Smooth muscle cell (in vitro differentiated cells): Measurements from ENCODE around the gene RAX. TPM values are rescaled to one million over a fixed set of nuclear protein-coding genes. Genes with fewer than 3 reads are reported as not detected.

ENCODE experiments used
- DNase-seq: peaks from one replicate; lab custom pipeline; 2025; ENCODE audit not compliant: unreplicated experiment; lab: John Stamatoyannopoulos, UW
- H2AFZ ChIP-seq: fragments of 200-600 bp; sonication (generic); 2 replicates; pipeline ENCODE4 v1.6.0; 2016; ENCODE audit warnings: antibody characterized with exemption, low read depth, mild to moderate bottlenecking
- H3F3A ChIP-seq: fragments of 200-600 bp; sonication (generic); 2 replicates; pipeline ENCODE4 v1.6.0; 2017; ENCODE audit warnings: antibody characterized with exemption, low read depth
- H3K27ac ChIP-seq: fragments of 200-600 bp; sonication (generic); 2 replicates; pipeline ENCODE4 v1.5.1; 2016; ENCODE audit warnings: low read depth, mild to moderate bottlenecking
- H3K27me3 ChIP-seq: fragments of 200-600 bp; sonication (generic); 2 replicates; pipeline ENCODE4 v1.6.1; 2016; ENCODE audit warnings: low read depth, mild to moderate bottlenecking
- H3K36me3 ChIP-seq: fragments of 200-600 bp; sonication (generic); 2 replicates; pipeline ENCODE4 v1.5.1; 2016; ENCODE audit warnings: low read depth
- H3K4me1 ChIP-seq: fragments of 200-600 bp; sonication (generic); 2 replicates; pipeline ENCODE4 v1.5.1; 2016; ENCODE audit warnings: low read depth
- H3K4me2 ChIP-seq: fragments of 200-600 bp; sonication (generic); 2 replicates; pipeline ENCODE4 v1.6.0; 2016; ENCODE audit warnings: mild to moderate bottlenecking
- H3K4me3 ChIP-seq: fragments of 200-600 bp; sonication (generic); 2 replicates; pipeline ENCODE4 v1.5.1; 2016; ENCODE audit warnings: mild to moderate bottlenecking
- H3K79me2 ChIP-seq: fragments of 200-600 bp; sonication (generic); 2 replicates; pipeline ENCODE4 v1.6.0; 2016; ENCODE audit warnings: low read depth, mild to moderate bottlenecking
- H3K9ac ChIP-seq: fragments of 200-600 bp; sonication (generic); 2 replicates; pipeline ENCODE4 v1.6.0; 2016; ENCODE audit warnings: low read depth
- H3K9me3 ChIP-seq: fragments of 200-600 bp; sonication (generic); replicated peaks from 2 replicates; pipeline ENCODE4 v1.5.1; 2016; ENCODE audit warnings: low read depth
- H4K20me1 ChIP-seq: fragments of 200-600 bp; sonication (generic); 2 replicates; pipeline ENCODE4 v1.6.0; 2016; ENCODE audit warnings: low read depth
- WGBS: methylation state at CpG from one replicate; pipeline ENCODE4 v1.1.7; 2016; ENCODE audit warnings: low lambda C conversion rate; 5-methylcytosine and 5-hydroxymethylcytosine counted together
- polyA plus RNA-seq: library from polyadenylated mRNA; unstranded; fragments of >200 nt; fragmentation: Nextera tagmentation; extraction: Ambion mirVana; gene quantifications from 2 replicates; pipeline ENCODE4 v1.2.1, GENCODE V29; 2016
- total RNA-seq: library from RNA; depleted of rRNA; stranded (reverse); fragments of >200 nt; gene quantifications from 2 replicates; pipeline ENCODE4 v1.2.3, GENCODE V29; 2014
- TF ChIP-seq, protein P1 (sequence below): fragments of 200-600 bp; sonication (generic); IDR thresholded peaks from 2 replicates; pipeline ENCODE4 v1.5.1; 2017; ENCODE audit warnings: borderline replicate concordance, mild to moderate bottlenecking, antibody characterized with exemption; ENCODE audit not compliant: insufficient read depth, poor library complexity, severe bottlenecking

RAX gene
- total and polyA plus RNA-seq, 2 experiments from 2014 or later, result not detected

- TF ChIP-seq, protein P1, sequence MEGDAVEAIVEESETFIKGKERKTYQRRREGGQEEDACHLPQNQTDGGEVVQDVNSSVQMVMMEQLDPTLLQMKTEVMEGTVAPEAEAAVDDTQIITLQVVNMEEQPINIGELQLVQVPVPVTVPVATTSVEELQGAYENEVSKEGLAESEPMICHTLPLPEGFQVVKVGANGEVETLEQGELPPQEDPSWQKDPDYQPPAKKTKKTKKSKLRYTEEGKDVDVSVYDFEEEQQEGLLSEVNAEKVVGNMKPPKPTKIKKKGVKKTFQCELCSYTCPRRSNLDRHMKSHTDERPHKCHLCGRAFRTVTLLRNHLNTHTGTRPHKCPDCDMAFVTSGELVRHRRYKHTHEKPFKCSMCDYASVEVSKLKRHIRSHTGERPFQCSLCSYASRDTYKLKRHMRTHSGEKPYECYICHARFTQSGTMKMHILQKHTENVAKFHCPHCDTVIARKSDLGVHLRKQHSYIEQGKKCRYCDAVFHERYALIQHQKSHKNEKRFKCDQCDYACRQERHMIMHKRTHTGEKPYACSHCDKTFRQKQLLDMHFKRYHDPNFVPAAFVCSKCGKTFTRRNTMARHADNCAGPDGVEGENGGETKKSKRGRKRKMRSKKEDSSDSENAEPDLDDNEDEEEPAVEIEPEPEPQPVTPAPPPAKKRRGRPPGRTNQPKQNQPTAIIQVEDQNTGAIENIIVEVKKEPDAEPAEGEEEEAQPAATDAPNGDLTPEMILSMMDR, result no peak
- Histone ChIP-seq H3K4me1 (peaks cover 20% of the 10 kb centered on the region), H3K27ac (no peak overlapping the region), H3K79me2 (no peaks in the 10 kb centered on the region), H3K9ac (no peak overlapping the region), H2AFZ (no peak overlapping the region), H3F3A (no peaks in the 10 kb centered on the region), H3K27me3 (no peaks in the 10 kb centered on the region), H3K36me3 (no peaks in the 10 kb centered on the region), H4K20me1 (no peaks in the 10 kb centered on the region), H3K4me3 (no peak overlapping the region), H3K4me2 (no peak overlapping the region), H3K9me3 (no peaks in the 10 kb centered on the region)
- DNase-seq, result no peak
- whole genome bisulfite sequencing, result 64% methylated on average over 1 of the region's 1 CpG
Observed at GRCh38 chr18:59279722-59280121, 6.5 kb upstream of the RAX start.

DNA sequence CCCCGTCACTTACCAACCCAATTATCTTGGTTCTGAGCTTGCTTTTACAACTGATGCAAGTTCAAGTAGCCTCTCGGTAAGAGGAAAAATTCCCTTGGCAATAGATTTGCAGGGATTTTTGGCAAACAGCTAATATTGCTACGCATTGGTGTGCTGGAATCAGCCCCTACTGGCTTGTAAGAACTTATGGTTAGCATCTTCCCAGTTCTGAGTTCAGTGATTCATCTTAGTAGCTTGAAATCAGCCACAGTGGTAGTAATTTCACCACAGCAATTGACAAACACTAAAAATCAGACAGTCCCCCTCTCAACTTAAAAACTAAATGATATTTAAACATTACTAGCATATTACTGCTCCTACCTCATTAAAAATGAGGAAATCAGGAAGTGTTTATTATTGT, 5.9 kb upstream of the RAX start:
- H3K36me3 ChIP-seq, result no peaks in the 10 kb centered on the region
- no peaks in the 10 kb centered on the region for H4K20me1 ChIP-seq
- no peak overlapping the region for H3K4me3 ChIP-seq
- no peak overlapping the region for H3K9ac ChIP-seq
- no peaks in the 10 kb centered on the region for H3K9me3 ChIP-seq
- no peak overlapping the region for H3K27ac ChIP-seq
- no peak overlapping the region for H2AFZ ChIP-seq
- DNase-seq, result no peak
- no peak overlapping the region for H3K4me2 ChIP-seq
- H3F3A ChIP-seq, result no peaks in the 10 kb centered on the region
- peaks cover 22% of the 10 kb centered on the region for H3K4me1 ChIP-seq
- TF ChIP-seq, protein P1, result no peak
- no peaks in the 10 kb centered on the region for H3K27me3 ChIP-seq
- no peaks in the 10 kb centered on the region for H3K79me2 ChIP-seq
- WGBS, result 67% methylated on average over 3 of the region's 3 CpGs

DNA sequence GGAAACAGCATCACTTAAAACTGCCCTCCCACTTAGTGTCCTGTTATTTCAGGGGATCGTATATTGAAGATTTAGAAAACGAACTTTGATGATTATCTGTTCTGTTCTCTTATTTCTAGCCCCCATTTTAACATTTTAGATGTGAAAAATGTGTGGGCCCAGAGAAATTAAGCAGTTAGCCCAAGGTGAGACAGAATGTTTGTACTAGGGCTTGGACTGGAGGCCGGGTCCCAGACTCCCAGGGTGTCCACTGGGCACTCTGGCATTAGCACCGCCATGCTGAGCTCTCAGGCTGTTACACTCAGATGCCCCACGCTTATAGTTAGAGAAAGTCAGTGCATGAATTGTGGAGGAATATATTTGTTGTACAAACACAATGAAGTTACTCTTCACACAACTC, 5.5 kb upstream of the RAX start:
- no peaks in the 10 kb centered on the region for H3K79me2 ChIP-seq
- H3K27ac ChIP-seq, result no peak overlapping the region
- H3K4me1 ChIP-seq, result peaks cover 26% of the 10 kb centered on the region
- no peaks in the 10 kb centered on the region for H3F3A ChIP-seq
- no peaks in the 10 kb centered on the region for H3K36me3 ChIP-seq
- H3K4me2 ChIP-seq, result no peak overlapping the region
- TF ChIP-seq, protein P1, result no peak
- H3K9me3 ChIP-seq, result no peaks in the 10 kb centered on the region
- 63% methylated on average over 5 of the region's 5 CpGs for WGBS
- no peak overlapping the region for H3K4me3 ChIP-seq
- H3K9ac ChIP-seq, result no peak overlapping the region
- no peak overlapping the region for H2AFZ ChIP-seq
- H3K27me3 ChIP-seq, result no peaks in the 10 kb centered on the region
- DNase-seq, result no peak
- H4K20me1 ChIP-seq, result no peaks in the 10 kb centered on the region

GRCh38 chr18:59276047-59276446, 2.8 kb upstream of the RAX start:
- H3K4me1 ChIP-seq, result peaks cover 27% of the 10 kb centered on the region
- no peak overlapping the region for H3K4me3 ChIP-seq
- 29% methylated on average over 5 of the region's 5 CpGs for WGBS
- DNase-seq, result no peak
- H3F3A ChIP-seq, result no peaks in the 10 kb centered on the region
- no peak overlapping the region for H2AFZ ChIP-seq
- H3K27me3 ChIP-seq, result no peaks in the 10 kb centered on the region
- H4K20me1 ChIP-seq, result no peaks in the 10 kb centered on the region
- H3K36me3 ChIP-seq, result no peaks in the 10 kb centered on the region
- TF ChIP-seq, protein P1, result no peak
- no peaks in the 10 kb centered on the region for H3K79me2 ChIP-seq
- H3K9ac ChIP-seq, result no peak overlapping the region
- H3K9me3 ChIP-seq, result no peaks in the 10 kb centered on the region
- no peak overlapping the region for H3K27ac ChIP-seq
- H3K4me2 ChIP-seq, result no peak overlapping the region
